Left hindlimb (tissue), 1 donor: Measurements from ENCODE around the gene PCDHGB5.
"Not testable (repeated sequence)": the region's sequence is repeated elsewhere in the genome, so short reads cannot be mapped to it uniquely, and the experiment has no call there.

ENCODE experiments used
- DNase-seq: peaks from one replicate; pipeline ENCODE4 v3.0.0-alpha.2; 2018

Gene PCDHGB5

DNA sequence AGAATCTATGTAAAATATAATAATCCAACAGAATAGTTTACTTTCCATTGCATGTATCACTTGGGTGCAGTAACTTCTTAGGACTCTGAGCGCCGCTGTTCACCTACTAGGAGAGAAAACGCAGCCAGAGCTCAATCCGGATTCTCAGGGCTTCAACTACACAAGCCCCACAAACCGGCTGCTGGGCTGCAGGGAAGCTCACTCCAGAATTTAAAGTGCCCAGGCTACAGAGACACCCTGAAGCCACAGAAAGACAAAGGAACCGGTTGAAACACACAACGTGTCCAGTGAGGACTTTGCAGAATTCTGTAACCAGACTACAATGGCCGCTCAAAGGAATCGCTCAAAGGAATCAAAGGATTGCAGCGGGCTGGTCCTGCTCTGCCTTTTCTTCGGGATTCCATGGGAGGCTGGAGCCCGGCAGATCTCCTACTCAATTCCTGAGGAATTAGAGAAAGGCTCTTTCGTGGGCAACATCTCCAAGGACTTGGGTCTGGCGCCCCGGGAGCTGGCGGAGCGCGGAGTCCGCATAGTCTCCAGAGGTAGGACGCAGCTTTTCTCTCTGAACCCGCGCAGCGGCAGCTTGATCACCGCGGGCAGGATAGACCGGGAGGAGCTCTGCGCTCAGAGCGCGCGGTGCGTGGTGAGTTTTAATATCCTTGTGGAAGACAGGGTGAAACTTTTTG is 15.2 kb downstream of the PCDHGB5 start, which contains the start of gene PCDHGA10:
TSS of gene PCDHGA10 (plus strand) at position 134 of the 686 bp plus-strand sequence. CDS start at position 323, 189 bp downstream.
- no peak for DNase-seq

DNA sequence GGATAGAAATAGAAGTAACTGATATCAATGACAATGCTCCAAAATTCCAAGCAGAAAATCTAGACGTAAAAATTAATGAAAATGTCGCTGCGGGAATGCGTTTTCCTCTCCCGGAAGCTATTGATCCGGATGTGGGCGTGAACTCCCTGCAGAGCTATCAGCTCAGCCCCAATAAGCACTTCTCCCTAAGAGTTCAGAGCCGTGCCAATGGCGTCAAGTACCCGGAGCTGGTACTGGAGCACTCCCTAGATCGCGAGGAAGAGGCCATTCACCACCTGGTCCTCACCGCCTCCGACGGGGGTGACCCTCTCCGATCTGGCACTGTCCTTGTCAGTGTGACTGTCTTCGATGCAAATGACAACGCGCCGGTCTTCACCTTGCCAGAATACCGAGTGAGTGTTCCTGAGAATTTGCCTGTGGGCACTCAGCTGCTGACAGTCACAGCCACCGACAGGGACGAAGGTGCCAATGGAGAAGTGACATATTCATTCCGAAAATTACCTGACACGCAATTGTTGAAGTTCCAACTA is 15.9 kb downstream of the PCDHGB5 start:
- no peak for DNase-seq

DNA sequence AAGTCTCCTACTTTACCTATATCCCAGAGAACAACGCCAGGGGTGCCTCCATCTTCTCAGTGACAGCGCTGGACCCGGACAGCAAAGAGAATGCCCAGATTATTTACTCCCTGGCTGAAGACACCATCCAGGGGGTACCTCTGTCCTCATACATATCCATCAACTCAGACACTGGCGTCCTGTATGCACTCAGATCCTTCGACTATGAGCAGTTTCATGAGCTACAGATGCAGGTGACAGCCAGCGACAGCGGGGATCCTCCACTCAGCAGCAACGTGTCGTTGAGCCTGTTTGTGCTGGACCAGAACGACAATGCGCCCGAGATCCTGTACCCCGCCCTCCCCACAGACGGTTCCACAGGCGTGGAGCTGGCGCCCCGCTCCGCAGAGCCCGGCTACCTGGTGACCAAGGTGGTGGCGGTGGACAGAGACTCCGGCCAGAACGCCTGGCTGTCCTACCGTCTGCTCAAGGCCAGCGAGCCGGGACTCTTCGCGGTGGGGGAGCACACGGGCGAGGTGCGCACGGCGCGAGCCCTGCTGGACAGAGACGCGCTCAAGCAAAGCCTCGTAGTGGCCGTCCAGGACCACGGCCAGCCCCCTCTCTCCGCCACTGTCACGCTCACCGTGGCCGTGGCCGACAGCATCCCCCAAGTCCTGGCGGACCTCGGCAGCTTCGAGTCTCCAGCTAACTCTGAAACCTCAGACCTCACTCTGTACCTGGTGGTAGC is 17.0 kb downstream of the PCDHGB5 start:
- DNase-seq, result not testable (repeated sequence)

DNA sequence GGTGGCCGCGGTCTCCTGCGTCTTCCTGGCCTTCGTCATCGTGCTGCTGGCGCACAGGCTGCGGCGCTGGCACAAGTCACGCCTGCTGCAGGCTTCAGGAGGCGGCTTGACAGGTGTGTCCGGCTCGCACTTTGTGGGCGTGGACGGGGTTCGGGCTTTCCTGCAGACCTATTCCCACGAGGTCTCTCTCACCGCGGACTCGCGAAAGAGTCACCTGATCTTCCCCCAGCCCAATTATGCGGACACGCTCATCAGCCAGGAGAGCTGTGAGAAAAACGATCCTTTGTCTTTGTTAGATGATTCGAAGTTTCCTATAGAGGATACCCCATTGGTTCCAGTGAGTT is 17.5 kb downstream of the PCDHGB5 start:
- not testable (repeated sequence) for DNase-seq

- peak; percentile 66 for DNase-seq
These were observed 19.9 kb downstream of the PCDHGB5 start, which contains the start of gene PCDHGB7 for GRCh38 chr5:141417494-141418172. Gene PCDHGB7 (plus strand): TSS chr5:141417677. CDS start chr5:141417860, 183 bp downstream.

- no peak for DNase-seq
These were observed 21.5 kb downstream of the PCDHGB5 start for GRCh38 chr5:141419074-141419880.

DNA sequence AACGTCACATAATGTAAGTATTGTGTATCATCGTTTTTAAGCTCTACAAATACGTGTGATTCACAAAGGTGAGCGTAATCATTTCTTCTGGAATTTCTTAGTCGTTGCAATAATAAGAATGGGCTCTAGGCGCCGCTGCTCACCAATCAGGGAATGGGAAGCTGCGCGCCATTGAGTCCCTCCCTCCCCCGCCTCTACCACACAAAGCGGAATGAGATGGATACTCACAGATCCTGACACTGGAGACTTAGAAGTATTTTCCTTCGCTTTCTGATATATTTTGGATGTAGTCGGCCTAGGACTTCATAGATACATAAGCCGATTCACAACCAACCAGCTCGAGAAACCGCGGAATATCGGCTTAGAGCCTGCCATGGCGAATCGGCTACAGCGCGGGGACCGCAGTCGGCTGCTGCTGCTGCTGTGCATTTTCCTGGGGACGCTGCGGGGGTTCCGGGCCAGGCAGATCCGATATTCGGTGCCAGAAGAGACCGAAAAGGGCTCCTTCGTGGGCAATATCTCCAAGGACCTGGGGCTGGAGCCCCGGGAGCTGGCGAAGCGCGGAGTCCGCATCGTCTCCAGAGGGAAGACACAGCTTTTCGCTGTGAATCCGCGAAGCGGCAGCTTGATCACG is 23.2 kb downstream of the PCDHGB5 start, which contains the start of gene PCDHGA11:
TSS of gene PCDHGA11 (plus strand) at position 197 of the 634 bp plus-strand sequence. CDS start at position 374, 177 bp downstream.
- no peak for DNase-seq

DNA sequence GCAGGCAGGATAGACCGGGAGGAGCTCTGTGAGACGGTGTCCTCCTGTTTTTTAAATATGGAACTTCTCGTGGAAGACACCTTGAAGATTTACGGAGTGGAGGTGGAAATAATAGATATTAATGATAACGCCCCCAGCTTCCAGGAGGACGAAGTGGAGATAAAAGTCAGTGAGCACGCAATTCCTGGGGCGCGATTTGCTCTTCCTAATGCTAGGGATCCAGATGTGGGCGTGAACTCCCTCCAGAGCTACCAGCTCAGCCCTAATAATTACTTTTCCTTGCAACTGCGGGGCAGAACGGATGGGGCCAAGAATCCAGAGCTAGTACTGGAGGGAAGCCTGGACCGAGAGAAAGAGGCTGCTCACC is 23.7 kb downstream of the PCDHGB5 start:
- DNase-seq, result no peak

- no peak for DNase-seq
These were observed 25.1 kb downstream of the PCDHGB5 start for GRCh38 chr5:141422742-141423291.

DNA sequence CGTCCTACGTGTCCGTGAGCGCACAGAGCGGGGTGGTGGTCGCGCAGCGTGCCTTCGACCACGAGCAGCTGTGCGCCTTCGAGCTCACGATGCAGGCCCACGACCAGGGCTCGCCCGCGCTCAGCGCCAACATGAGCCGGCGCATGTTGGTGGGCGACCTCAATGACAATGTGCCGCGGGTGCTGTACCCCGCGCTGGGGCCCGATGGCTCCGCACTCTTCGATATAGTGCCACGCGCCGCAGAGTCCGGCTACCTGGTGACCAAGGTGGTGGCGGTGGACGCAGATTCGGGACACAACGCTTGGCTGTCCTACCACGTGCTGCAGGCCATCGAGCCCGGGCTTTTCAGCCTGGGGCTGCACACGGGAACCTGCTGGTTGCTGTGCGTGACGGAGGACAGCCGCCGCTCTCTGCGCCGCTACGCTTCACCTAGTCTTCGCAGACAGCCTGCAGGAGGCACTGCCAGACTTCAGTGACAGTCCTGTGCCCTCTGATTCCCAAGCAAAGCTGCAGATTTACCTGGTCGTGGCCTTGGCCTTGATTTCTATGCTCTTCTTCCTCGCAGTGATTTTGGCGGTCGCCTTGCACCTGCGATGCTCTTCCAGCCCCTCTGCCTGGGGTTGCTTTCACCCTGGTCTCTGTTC is 30.2 kb downstream of the PCDHGB5 start:
- DNase-seq, result no peak

DNA sequence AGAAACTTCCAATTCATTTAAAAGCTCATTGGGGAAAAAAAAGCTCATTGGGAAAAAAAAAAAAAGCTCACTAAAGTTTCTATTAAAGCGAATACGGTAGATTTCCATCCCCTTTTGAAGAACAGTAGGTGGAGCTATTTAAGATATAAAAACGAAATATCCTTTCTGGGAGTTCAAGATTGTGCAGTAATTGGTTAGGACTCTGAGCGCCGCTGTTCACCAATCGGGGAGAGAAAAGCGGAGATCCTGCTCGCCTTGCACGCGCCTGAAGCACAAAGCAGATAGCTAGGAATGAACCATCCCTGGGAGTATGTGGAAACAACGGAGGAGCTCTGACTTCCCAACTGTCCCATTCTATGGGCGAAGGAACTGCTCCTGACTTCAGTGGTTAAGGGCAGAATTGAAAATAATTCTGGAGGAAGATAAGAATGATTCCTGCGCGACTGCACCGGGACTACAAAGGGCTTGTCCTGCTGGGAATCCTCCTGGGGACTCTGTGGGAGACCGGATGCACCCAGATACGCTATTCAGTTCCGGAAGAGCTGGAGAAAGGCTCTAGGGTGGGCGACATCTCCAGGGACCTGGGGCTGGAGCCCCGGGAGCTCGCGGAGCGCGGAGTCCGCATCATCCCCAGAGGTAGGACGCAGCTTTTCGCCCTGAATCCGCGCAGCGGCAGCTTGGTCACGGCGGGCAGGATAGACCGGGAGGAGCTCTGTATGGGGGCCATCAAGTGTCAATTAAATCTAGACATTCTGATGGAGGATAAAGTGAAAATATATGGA is 32.8 kb downstream of the PCDHGB5 start, which contains the start of gene PCDHGA12:
TSS of gene PCDHGA12 (plus strand) at position 176 of the 782 bp plus-strand sequence. CDS start at position 429, 253 bp downstream.
- DNase-seq, result peak; percentile 48

- no peak for DNase-seq
These were observed 33.5 kb downstream of the PCDHGB5 start for GRCh38 chr5:141431286-141431685.

GRCh38 chr5:141432308-141432707 is 34.6 kb downstream of the PCDHGB5 start:
- not testable (repeated sequence) for DNase-seq

DNA sequence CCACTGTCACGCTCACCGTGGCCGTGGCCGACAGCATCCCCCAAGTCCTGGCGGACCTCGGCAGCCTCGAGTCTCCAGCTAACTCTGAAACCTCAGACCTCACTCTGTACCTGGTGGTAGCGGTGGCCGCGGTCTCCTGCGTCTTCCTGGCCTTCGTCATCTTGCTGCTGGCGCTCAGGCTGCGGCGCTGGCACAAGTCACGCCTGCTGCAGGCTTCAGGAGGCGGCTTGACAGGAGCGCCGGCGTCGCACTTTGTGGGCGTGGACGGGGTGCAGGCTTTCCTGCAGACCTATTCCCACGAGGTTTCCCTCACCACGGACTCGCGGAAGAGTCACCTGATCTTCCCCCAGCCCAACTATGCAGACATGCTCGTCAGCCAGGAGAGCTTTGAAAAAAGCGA is 35.0 kb downstream of the PCDHGB5 start:
- not testable (repeated sequence) for DNase-seq

- no peak for DNase-seq
These were observed 36.3 kb downstream of the PCDHGB5 start for GRCh38 chr5:141434006-141434405.

GRCh38 chr5:141437221-141437620 is 39.5 kb downstream of the PCDHGB5 start:
- DNase-seq, result no peak

DNA sequence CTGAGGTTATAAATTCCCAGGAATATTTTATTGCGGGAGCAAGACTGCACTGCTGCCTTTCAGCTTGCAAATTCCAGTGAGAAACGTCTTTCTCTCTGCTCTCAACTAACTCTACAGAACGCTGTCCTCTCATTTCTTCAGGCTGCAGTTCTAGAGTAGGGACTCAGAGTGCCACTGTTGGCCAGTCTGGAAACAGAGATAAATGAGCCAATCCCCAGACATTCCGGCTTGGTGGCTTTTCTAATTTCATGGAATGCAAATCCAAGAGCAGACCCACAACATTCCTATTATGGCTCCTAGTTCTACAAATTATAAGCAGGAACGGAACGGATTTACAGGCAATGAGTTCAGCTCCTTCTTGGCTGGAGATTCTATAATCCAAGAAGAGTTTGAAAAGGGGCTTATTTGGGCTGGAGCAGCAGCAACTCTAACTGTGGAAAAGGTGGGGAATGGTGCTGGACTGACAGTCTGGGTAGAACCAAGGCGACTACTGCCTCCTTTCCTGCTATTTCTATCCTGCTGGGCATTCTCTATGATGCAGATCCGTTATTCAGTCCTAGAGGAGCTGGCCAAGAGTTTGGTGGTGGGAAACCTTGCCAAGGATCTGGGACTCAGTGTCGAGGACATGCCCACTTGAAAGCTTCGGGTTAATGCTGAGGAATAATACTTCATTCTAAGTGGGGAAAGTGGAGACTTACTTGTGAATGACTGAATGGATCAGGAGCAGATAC is 41.8 kb downstream of the PCDHGB5 start:
- DNase-seq, result no peak

- no peak for DNase-seq
These were observed 42.6 kb downstream of the PCDHGB5 start for GRCh38 chr5:141440341-141440740.

DNA sequence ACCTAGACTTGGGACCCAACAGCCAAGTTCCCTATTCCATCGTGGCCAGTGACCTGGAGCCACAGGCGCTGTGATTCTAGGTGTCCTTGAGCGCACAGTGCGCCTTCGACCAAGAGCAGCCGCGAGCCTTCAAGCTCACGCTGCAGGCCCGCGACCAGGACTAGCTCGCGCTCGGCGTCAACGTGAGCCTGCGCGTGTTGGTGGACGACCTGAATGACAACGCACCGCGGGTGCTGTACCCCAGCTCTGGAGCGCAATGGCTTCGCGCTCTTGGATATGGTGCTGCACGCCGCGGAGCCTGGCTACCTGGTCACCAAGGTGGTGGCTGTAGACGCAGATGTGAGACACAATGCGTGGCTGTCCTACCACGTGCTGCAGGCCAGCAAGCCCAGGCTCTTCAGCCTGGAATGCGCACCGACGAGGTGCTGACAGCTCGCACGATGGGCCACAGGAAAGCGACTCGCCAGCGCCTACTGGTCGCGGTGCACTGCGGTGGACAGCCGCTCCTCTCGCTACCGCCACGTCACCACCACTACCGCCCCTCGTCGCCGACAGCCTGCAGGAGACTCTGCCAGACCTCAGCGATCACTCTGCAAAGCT is 43.9 kb downstream of the PCDHGB5 start:
- no peak for DNase-seq
